GM19463 (cell line): ENCODE data around the gene STMN3.
"Not testable (repeated sequence)": the region's sequence is repeated elsewhere in the genome, so short reads cannot be mapped to it uniquely, and the experiment has no call there.

Experiments used
- ATAC-seq: cut with Tn5 transposase; IDR thresholded peaks from one replicate; pipeline ENCODE4 v1.9.1; 2021; ENCODE audit warnings: mild to moderate bottlenecking, moderate library complexity; ENCODE audit not compliant: unreplicated experiment

The STMN3 gene

DNA sequence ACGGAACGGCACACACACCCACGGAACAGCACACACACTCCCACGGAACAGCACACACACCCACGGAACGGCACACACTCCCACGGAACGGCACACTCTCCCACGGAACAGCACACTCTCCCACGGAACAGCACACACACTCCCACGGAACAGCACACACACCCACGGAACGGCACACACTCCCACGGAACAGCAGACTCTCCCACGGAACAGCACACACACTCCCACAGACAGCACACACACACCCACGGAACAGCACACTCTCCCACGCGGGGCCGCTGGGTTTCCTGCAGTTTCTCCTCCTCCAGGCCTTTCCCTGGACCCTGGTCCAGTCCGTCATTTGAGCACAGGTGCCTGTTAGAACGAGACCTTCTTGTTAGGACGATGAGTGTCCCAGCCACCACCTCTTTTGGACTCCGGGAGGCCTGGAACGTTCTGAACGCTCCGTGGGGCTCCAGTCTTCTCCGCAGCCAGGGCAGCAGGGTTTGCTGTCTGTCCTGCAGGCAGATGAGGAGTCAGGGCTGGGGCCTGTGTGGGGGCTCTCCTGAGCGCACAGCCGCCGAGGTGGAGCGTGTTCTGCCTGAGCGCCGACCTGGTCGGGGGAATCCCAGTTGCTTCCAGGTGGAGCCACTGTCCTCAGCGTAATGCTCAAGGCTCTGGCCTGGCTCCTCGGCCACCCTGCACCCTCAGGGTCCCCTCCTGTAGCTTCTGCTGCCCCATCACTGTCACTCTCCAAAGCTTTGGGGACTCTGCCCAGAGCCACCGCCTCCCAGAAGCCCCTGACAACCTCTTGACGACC lies 25.6 kb upstream of the STMN3 start:
- no peak for ATAC-seq

DNA sequence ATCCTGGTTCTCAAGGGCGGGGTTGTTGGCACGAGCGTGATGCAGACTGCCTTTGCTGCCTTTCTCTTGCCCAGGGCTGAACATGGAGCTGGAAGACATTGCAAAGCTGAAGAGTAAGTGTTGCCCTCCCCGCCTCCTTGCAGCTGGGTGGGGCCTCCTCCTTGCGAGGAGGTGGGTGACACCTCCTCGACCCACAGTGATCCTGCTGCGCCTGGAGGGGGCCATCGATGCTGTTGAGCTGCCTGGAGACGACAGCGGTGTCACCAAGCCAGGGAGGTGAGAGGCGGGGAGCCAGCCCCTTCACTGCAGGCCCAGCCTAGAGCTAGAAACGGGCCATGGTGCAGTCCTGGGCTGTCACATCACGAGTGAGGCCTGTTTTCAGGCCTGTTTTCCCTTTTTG lies 24.8 kb upstream of the STMN3 start:
- no peak for ATAC-seq

DNA sequence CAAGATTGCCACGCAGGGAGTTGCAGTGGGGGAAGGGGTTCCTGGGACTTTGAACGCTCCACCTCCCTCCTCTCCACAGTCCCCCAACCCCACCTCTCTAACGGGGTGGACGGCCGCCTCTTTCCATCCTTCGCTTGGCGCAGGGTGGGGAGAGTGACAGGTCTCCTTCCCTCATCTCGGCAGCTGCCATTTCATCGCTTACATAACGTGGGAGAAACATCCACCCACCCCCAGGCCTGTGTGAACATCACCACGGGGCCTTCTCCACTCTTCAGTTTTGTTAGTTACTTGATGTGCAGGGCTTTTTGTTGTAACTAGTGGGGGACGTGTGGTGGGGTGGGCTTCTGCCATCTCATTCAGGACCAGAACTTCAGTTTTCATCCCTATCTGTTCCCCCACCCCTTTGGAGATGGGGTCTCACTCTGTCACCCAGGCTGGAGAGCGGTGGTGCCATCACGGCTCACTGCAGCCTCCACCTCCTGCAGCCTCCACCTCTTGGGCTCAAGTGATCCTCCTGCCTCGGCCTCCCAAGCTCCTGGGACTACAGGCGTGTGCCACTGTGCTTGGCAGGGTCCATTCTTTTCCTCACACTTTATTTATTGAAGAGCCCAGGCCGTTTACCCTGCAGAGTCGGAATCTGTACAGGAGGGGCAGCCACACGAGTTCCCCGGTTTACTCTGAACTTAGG lies 22.6 kb upstream of the STMN3 start:
- ATAC-seq = no peak

DNA sequence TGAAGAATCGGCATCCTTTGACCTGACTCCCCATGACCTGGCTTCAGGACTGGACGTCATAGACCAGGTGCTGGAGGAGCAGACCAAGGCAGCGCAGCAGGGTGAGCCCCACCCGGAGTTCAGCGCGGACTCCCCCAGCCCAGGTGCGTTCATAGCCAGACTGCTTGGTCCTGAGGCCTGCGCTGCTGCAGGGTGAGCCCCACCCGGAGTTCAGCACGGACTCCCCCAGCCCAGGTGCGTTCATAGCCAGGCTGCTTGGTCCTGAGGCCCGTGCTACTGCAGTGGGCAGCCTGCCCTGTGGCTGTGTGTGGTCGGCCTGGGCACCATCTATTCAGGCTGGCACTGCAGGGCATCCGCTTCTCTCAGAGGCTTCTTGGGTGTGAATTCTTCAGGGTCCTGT lies 20.7 kb upstream of the STMN3 start:
- ATAC-seq = no peak

DNA sequence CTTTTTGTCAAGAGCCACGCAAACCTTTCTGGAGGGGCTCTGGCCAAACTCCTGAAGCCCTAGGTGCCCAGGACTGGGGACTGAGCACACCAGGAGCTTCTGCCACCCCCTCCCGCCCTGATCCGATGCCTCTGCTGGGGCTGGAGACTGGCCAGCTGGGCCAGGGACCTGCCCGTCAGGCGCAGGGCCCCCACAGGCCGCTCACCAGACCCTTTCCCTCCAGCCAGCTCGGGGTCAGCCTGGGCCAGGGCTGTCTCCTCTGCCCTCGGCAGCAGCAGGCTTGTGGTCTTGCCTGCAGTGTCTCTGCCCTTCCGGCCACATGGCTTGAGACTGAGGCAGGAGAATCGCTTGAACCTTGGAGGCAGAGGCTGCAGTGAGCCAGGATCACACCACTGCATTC lies 19.4 kb upstream of the STMN3 start:
- ATAC-seq = no peak

DNA sequence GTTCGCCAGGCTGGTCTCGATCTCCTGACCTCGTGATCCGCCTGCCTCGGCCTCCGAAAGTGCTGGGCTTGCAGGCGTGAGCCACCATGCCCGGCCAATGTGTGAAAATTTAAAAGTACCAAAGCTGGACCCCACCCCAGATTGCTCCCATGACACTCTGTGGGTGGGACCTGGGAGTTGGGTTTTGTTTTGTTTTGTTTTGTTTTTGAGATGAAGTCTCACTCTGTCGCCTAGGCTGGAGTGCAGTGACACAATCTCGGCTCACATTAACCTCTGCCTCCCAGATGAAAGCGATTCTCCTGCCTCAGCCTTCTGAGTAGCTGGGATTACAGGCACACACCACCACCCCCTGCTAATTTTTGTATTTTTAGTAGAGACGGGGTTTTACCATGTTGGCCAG lies 18.5 kb upstream of the STMN3 start:
- not testable (repeated sequence) for ATAC-seq

DNA sequence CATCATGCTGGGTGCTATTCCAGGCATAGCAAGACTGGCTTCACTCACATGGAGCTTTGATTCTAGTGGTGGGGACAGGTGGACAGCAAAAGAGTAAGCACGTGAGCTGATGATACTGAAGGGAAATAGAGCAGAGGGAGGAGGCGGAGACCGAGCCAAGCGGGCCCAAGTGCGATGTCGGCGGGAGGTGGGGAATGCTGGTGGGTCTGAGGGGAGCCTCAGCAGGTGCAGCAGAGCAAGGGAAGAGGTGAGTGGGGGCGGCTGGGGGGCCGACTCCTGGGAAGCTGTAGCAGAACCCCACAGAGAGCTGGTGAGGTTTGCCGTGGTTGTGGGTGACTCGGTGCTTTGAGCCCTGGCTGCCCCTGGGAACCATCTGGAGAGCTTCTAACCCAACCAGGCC lies 15.1 kb upstream of the STMN3 start:
- no peak for ATAC-seq

DNA sequence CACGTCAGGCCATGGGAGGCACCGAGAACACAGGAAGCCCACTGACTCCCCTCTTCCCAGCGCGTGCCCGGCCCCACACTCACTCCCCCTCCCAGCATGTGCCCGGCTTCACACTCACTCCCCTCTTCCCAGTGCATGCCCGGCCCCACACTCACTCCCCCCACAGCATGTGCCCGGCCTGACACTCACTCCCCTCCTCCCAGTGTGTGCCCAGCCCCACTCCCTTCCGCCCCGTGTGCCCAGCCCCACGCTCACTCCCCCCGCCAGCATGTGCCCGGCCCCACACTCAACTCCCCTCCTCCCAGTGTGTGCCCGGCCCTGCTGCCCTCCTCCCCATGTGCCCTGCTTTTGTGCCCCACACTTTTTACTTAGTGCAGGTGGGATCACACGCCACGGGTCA lies 14.6 kb upstream of the STMN3 start:
- no peak for ATAC-seq

DNA sequence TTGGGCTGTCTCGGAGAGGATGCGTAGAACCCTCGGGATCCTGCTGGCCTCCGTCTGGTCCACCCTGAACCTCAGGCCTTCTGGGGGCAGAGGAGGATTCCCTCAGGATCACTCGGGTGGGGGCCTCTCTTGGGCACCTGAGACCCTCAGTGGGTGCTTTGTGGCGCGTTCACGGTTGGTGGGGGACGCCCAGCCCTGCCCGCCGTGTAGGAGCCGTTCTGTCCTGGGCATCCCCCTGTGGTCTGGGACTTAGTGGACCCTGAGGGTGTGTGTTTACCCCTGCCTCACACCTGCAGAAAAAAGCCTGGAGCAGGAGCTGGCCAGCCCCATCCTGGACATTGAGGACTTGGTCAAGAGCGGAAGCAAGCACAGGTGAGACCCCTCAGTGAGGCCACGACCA lies 12.5 kb upstream of the STMN3 start:
- ATAC-seq = no peak

DNA sequence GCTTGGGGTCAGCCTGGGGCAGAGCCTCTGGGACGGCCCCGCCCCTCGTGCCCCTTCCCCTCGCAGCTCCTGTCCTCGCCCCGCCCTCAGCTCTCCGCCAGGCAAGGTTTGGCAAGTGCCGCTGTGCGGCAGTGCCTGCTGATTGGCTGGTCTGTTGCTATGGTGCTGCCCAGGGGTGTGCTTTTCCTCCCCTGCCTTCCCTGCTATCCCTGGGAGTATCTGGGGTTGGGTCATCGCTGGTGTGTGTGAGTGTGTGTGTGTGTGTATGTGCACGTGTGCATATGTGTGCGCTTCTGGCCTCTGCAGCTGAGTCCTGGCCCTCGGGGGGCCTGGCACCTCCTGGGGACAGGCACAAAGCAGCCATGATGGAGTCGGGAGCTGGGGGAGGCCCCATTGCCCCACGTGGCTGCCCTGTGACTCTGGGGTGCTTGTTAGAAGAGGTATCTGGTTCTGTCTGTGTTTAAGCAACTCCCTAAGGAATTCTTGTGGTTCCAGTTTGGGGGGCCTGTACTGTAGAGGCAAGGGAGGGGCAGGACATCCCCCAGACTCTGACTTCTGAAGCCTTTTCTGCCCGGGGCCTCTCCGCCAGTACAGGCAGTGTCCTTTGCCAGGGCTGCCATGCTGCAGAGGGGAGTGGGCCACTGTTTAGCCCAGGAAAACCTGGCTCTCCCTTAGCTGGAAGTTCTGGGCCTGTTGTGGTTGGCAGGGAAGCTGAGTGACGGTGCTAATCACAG lies 11.8 kb upstream of the STMN3 start:
- ATAC-seq = no peak

DNA sequence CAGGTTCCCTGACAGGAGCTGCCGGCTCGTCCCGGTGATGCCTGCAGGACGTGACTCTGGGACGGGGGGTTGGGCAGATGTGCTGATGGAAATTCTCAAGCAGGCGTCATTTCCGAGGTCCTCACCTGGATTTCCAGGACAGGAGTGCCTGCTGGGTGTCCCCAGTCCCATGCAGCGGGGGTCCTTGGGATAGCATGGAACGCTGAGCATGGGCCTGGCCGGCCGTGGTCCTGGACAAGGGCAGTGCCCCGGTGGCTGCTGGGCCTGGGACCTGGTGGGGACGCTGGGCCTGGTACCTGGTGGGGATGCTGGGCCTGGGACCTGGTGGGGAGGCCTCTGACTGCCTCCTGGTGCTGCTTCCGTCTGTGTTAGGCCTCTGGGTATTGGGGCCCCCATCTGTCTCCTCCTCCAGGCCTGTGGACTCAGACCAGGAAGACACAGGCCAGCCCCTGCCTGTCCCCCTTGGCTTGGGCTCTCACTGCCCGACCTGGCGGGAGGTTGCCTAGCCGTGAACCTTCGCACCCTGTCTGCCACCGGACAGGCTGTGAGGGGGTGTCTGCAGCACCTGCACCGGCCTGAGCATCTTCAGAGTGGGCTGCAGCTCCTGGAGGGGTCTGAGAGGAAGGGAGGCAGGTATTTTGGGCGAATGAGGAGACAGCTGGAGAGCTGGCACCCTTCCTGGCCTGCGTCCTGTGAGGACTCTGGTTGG lies 11.1 kb upstream of the STMN3 start:
- ATAC-seq = no peak

DNA sequence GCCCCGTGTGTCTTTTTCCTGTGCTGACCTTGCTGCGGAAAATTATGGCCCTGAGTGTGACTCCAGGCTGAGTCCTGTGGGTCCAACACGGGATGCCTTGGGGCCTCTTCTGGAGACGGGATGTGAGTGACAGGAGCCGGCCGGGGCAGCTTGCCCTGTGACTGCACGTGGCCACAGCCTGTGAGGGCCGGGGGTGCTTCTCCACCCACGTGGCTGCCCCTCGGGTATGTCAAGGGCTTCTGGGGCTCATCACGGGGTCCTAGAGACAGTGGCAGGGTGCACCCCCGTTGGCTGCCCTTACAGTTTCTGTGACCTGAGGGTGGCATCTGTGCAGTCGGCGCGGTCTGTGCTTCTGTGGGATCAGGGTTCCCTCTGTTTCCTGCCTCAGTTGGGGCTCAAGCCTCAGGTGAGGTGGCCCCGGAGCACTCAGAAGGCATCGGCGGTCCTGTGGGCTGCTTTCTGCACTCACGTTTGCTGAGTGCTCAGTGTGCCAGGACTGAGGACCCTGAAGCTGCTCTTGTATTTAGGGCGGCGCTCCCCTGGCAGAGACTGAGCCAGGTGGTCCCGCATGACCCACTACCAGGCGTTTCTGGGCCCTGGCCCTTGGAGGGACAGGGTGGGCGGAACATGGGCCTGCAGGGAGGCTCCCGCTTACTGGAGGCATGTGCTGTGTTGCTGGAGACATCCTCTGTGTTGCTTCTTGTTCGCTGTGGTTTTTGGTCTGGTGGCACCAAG lies 10.3 kb upstream of the STMN3 start:
- ATAC-seq = no peak

DNA sequence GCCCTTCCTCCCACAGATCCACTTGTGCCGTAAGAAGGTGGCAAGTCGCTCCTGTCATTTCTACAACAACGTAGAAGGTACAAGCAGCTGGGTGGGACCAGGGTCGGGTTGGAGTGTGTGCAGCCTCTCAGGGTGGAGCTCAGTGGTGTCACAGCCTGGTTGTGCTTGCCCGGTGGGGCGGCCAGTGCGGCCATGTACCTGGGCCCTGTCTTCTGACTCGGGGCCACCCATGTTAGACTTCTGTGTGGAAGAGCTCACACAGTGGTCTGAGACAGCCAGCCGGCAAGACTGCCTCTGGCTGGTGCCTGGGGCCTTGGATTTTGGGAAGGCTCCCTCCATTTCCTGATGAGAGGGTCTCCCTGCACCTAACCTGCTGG lies 9.6 kb upstream of the STMN3 start:
- ATAC-seq = no peak

DNA sequence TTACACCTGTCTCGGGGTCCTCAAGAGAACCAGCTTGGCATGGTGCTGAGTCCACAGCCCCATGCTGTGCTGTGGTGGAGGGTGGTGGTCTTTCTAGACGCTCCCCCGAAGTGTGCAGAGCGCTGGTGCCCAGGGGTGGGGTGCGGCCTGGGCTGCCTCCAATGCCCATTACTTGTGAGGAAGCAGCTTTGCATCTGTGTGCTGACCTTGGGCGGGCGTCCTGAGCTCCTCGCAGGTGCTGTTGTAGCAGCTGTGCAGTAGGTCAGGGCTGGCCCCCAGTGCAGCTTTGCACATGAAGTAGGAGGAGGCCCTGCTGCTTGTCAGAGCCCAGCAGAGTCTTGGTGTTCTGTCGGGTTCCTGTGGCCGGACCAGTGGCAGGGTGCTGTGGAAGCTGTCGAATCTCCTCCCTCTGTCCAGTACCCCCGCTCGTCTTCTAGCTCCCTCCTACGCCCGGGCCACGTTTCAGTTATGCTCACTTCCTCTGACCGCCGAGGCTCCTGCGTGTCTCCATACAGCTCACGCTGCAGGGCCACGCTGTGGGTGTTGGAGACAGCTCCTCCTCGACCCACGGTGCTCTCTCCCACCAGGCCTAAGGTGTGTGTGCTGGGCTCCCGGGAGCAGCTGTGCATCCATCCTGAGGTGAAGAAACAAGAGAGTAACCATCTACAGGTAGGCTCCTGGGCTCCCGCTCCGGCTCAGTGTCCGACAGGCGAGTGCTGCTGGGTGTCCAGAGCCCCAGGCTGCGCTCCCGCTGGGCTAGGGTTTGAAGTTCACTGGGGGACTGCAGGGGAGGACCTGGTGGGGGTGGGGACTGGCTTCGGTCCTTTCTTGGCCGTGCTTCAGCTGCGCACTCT lies 9.0 kb upstream of the STMN3 start:
- ATAC-seq = no peak

DNA sequence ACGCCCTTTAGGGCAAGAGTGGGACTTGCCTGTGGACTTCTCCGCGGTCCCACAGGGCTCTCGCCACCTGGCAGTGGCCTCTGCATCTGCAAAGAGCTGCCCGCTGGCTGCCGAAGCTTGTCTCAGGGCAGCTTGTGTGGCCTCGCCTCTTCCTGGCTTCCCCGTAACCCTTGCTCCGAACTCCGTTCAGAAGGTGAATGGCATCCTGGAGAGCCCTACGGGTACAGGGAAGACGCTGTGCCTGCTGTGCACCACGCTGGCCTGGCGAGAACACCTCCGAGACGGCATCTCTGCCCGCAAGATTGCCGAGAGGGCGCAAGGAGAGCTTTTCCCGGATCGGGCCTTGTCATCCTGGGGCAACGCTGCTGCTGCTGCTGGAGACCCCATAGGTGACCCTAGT lies 7.9 kb upstream of the STMN3 start:
- no peak for ATAC-seq

DNA sequence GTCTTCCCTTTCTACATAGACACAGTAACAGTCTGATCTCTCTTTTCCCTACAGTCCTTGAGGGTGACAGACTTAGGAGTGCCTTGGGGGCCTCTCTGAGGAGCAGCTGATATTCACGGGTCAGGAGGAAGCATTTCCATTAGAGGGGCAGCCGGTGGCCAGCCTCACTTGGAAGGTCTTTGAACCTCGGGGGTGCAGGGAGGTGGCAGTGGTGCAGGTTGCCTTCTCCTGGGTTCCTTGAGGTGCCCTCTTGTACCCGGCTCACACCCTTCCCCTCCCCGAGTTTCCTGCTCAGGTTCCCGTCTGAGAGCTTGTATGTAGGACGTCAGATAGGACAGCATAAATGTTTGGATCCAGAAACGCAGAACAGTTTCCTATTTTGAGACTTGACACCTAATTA lies 7.4 kb upstream of the STMN3 start:
- ATAC-seq = no peak

DNA sequence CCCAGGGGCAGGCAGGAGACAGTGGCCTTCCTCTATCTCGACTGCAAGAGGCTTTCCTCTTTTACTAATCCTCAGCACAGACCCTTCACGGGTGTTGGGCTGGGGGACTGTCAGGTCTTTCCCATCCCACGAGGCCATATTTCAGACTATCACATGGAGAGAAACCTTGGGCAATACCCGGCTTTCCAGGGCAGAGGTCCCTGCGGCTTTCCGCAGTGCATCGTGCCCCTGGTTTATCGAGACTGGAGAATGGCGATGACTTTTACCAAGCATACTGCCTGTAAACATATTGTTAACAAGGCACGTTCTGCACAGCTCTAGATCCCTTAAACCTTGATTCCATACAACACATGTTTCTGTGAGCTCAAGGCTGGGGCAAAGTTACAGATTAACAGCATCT lies 7.0 kb upstream of the STMN3 start:
- not testable (repeated sequence) for ATAC-seq

DNA sequence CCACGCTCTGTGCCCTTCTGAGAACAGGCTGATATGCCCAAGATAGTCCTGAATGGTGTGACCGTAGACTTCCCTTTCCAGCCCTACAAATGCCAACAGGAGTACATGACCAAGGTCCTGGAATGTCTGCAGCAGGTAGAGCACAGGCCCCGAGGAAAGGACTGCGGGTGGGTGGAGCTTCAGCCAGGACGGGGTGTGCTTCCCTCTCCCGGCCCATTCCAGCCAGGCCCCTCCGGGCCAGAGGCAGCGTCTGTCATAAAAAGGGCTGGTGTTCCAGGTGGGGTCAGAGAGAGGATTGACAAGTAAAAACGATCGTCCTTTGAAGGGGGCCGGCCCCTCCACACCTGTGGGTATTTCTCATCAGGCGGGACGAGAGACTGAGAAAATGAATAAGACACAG lies 6.1 kb upstream of the STMN3 start:
- no peak for ATAC-seq

DNA sequence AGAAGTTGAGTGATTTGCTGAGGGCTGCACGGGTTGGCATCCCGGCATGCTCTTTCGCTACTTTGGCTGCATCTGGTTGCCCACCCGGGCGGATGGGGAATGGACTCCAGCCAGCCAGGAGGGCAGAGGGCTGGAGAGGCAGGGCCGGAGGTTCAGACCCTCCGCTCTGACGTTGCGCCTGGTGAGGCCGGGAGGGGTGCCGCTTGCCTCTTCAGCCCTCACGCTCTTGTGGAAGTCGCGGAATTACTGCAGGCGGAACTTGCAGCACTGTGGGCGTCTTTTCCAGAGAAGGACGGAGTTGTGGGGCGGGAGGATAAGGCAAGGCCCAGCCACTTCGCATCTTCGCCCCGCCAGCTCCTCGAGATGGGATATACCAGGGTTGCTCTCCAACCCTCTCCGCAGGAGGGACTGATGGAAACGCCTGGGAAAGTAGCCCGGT lies 5.5 kb upstream of the STMN3 start:
- peak; percentile 24 for ATAC-seq
